Uterus (tissue), 2 donors: Measurements from ENCODE around the gene UBL5.

Experiments
- POLR2A ChIP-seq, 2 donors: fragments of 450-650 bp; IDR thresholded peaks; one replicate each; pipeline ENCODE4 v1.6.1; 2016; ENCODE audit warnings: antibody characterized with exemption in 2 of 2, mild to moderate bottlenecking in 1 of 2, moderate library complexity in 1 of 2
- TF ChIP-seq, protein P1 (sequence below), 4 experiments: fragments of 200-600 bp in 2 of 4; fragments of 450-650 bp in 2 of 4; sonication (generic) in 2 of 4; IDR thresholded peaks; one replicate each; pipeline ENCODE4 v1.5.1; 2016 to 2019; ENCODE audit warnings: antibody characterized with exemption in 4 of 4, mild to moderate bottlenecking in 2 of 4, moderate library complexity in 1 of 4

DNA sequence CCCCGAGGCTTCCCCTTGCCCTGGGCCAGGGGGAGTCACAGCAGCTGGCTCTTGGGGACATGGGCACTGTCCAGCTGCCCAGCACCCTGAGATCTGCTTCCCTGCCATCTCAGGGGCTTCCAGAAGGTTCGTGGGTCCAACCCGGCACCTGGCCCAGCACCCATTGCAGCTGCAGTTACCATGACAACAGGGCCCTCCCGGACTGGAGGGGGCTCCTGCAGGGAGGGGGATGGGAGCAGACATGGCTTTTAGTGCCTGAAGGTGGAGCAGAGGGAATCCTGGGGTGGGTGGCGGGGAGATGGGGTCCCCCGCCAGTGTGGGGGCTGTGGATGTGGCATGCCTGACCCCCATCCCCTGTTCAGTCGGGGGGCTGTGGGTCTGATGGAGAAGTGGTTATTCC is 22.1 kb downstream of the UBL5 start:
- no peak for TF ChIP-seq POLR2A (IDR thresholded peaks at IDR 0.05)
- TF ChIP-seq, protein P1, sequence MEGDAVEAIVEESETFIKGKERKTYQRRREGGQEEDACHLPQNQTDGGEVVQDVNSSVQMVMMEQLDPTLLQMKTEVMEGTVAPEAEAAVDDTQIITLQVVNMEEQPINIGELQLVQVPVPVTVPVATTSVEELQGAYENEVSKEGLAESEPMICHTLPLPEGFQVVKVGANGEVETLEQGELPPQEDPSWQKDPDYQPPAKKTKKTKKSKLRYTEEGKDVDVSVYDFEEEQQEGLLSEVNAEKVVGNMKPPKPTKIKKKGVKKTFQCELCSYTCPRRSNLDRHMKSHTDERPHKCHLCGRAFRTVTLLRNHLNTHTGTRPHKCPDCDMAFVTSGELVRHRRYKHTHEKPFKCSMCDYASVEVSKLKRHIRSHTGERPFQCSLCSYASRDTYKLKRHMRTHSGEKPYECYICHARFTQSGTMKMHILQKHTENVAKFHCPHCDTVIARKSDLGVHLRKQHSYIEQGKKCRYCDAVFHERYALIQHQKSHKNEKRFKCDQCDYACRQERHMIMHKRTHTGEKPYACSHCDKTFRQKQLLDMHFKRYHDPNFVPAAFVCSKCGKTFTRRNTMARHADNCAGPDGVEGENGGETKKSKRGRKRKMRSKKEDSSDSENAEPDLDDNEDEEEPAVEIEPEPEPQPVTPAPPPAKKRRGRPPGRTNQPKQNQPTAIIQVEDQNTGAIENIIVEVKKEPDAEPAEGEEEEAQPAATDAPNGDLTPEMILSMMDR (IDR thresholded peaks at IDR 0.05) = no peak
